Fibroblast of lung (primary cell): ENCODE results near the gene RAB3A. TPM values are rescaled to one million over a fixed set of nuclear protein-coding genes. Genes with fewer than 3 reads are reported as not detected.

Source experiments
- DNase-seq, 2 donors: peaks; one replicate each; pipeline versions ENCODE4 v3.0.0 to v3.0.0-alpha.2; 2010; ENCODE audit warnings: low read depth in 2 of 2
- H2AFZ ChIP-seq: 2 replicates; pipeline ENCODE4 v1.5.1; 2012; ENCODE audit warnings: low read length, control low read depth, inconsistent platforms
- H3K27ac ChIP-seq: 2 replicates; pipeline ENCODE4 v1.5.1; 2011; ENCODE audit warnings: low read length, control low read depth; ENCODE audit not compliant: insufficient read depth
- H3K27me3 ChIP-seq: 2 replicates; pipeline ENCODE4 v1.5.1; 2011; ENCODE audit warnings: mild to moderate bottlenecking, low read length; ENCODE audit not compliant: control insufficient read depth, insufficient read depth
- H3K36me3 ChIP-seq: 2 replicates; pipeline ENCODE4 v1.5.1; 2011; ENCODE audit warnings: low read length; ENCODE audit not compliant: control insufficient read depth, insufficient read depth
- H3K4me1 ChIP-seq: 2 replicates; pipeline ENCODE4 v1.5.1; 2011; ENCODE audit warnings: low read length; ENCODE audit not compliant: control insufficient read depth, insufficient read depth; ENCODE audit errors: extremely low read depth
- H3K4me2 ChIP-seq: 2 replicates; pipeline ENCODE4 v1.5.1; 2011; ENCODE audit warnings: low read length, control low read depth; ENCODE audit not compliant: insufficient read depth; ENCODE audit errors: extremely low read depth
- H3K4me3 ChIP-seq, 4 experiments: fragments of 200-600 bp in 1 of 4; sonication (generic) in 1 of 4; replicated peaks in 1 of 4; 2 replicates each; pipeline ENCODE4 v1.5.1; 2011 to 2016; ENCODE audit warnings: low read length in 4 of 4, low read depth in 3 of 4, mild to moderate bottlenecking in 3 of 4, control low read depth in 2 of 4, inconsistent platforms in 1 of 4, mixed read lengths in 1 of 4; ENCODE audit not compliant: insufficient read depth in 1 of 4; ENCODE audit errors: control extremely low read depth in 1 of 4
- H3K79me2 ChIP-seq: 2 replicates; pipeline ENCODE4 v1.5.1; 2012; ENCODE audit warnings: mild to moderate bottlenecking, low read length, inconsistent platforms; ENCODE audit not compliant: control insufficient read depth, insufficient read depth
- H3K9ac ChIP-seq: 2 replicates; pipeline ENCODE4 v1.5.1; 2011; ENCODE audit warnings: mild to moderate bottlenecking, low read length, control low read depth; ENCODE audit not compliant: insufficient read depth
- H3K9me3 ChIP-seq: 2 replicates; pipeline ENCODE4 v1.5.1; 2012; ENCODE audit warnings: low read depth, low read length; ENCODE audit not compliant: control insufficient read depth, insufficient read depth
- H4K20me1 ChIP-seq: 2 replicates; pipeline ENCODE4 v1.5.1; 2011; ENCODE audit warnings: low read length; ENCODE audit not compliant: control insufficient read depth, insufficient read depth; ENCODE audit errors: extremely low read depth
- CTCF ChIP-seq, 2 donors: IDR thresholded peaks in 1 of 2; conservative IDR thresholded peaks in 1 of 2; 1 replicate in 1 of 2; 2 replicates in 1 of 2; pipeline ENCODE4 v1.5.1; 2011 to 2012; ENCODE audit warnings: low read length in 2 of 2, control low read depth in 1 of 2, inconsistent platforms in 1 of 2, low read depth in 1 of 2, mild to moderate bottlenecking in 1 of 2
- EZH2 ChIP-seq: IDR thresholded peaks from 2 replicates; pipeline ENCODE4 v1.5.1; 2012; ENCODE audit warnings: low read length, control low read depth, mild to moderate bottlenecking; ENCODE audit errors: missing control alignments
- polyA plus RNA-seq, 2 donors: library from polyadenylated mRNA; depleted of rRNA in 1 of 2; stranded (reverse) in 1 of 2; unstranded in 1 of 2; fragments of >200 nt; gene quantifications; 2 replicates each; pipeline ENCODE4 v1.2.1, GENCODE V29; 2011 to 2012; ENCODE audit warnings: missing spikeins in 1 of 2
- total RNA-seq: library from RNA; depleted of rRNA; stranded (reverse); fragments of >200 nt; gene quantifications from 2 replicates; pipeline ENCODE4 v1.2.1, GENCODE V29; 2014

Gene RAB3A
- total and polyA plus RNA-seq, 2 donors (not counting 1 experiment from before 2014, with no cell fraction given): 2.0 to 3.6 TPM

GRCh38 chr19:18197306-18197705, 6.5 kb downstream of the RAB3A start:
- H3K4me2 ChIP-seq: no peak overlapping the region
- no peak for TF ChIP-seq EZH2
- no peak for TF ChIP-seq CTCF (conservative IDR thresholded peaks at IDR 0.05 in 1 of 2, IDR thresholded peaks at IDR 0.05 in 1 of 2; ENCODE audit: low read depth in 1 of 2, low read length in 2 of 2)
- H3K9me3 ChIP-seq: no peaks in the 10 kb centered on the region
- H3K4me3 ChIP-seq: no peak overlapping the region
- no peak for DNase-seq
- H3K9ac ChIP-seq: no peak overlapping the region
- peaks cover 12% of the 10 kb centered on the region for H3K36me3 ChIP-seq
- H3K4me1 ChIP-seq: no peaks in the 10 kb centered on the region
- no peaks in the 10 kb centered on the region for H4K20me1 ChIP-seq
- H3K27me3 ChIP-seq: no peaks in the 10 kb centered on the region
- H2AFZ ChIP-seq: no peak overlapping the region
- peaks cover 2% of the 10 kb centered on the region for H3K79me2 ChIP-seq
- H3K27ac ChIP-seq: no peak overlapping the region

- Histone ChIP-seq H3K4me2 (no peak overlapping the region), H3K4me1 (no peaks in the 10 kb centered on the region), H3K79me2 (no peaks in the 10 kb centered on the region), H4K20me1 (no peaks in the 10 kb centered on the region), H2AFZ (no peak overlapping the region), H3K9ac (no peak overlapping the region), H3K36me3 (peaks cover 10% of the 10 kb centered on the region), H3K27me3 (no peaks in the 10 kb centered on the region), H3K4me3 (no peak overlapping the region), H3K27ac (no peak overlapping the region), H3K9me3 (no peaks in the 10 kb centered on the region)
- no peak for TF ChIP-seq EZH2
- no peak for TF ChIP-seq CTCF (conservative IDR thresholded peaks at IDR 0.05 in 1 of 2, IDR thresholded peaks at IDR 0.05 in 1 of 2; ENCODE audit: low read depth in 1 of 2, low read length in 2 of 2)
- DNase-seq: no peak
Measured at GRCh38 chr19:18196511-18196845, 7.4 kb downstream of the RAB3A start.

GRCh38 chr19:18194554-18195238, 9.1 kb downstream of the RAB3A start:
- peak overlapping the region; percentile 85 for H3K4me2 ChIP-seq
- peaks cover 10% of the 10 kb centered on the region for H3K36me3 ChIP-seq
- no peak overlapping the region for H2AFZ ChIP-seq

More at GRCh38 chr19:18194554-18195238, 9.1 kb downstream of the RAB3A start:
- Histone ChIP-seq H3K27me3 (no peaks in the 10 kb centered on the region), H3K4me1 (no peaks in the 10 kb centered on the region), H3K27ac (peak overlapping the region; percentile 88), H3K4me3 (peak overlapping the region in 1 of 4 experiments; percentile 81), H3K9ac (no peak overlapping the region), H3K9me3 (no peaks in the 10 kb centered on the region), H3K79me2 (no peaks in the 10 kb centered on the region), H4K20me1 (no peaks in the 10 kb centered on the region)
- peak; percentile 42 to 68 for DNase-seq
- TF ChIP-seq EZH2 (no peak), CTCF (conservative IDR thresholded peaks at IDR 0.05 in 1 of 2, IDR thresholded peaks at IDR 0.05 in 1 of 2; ENCODE audit: low read depth in 1 of 2, low read length in 2 of 2) (no peak)
